ENCODE measurements around the gene NRBF2.
A peak's percentile ranks its signal among the peaks of the same experiment; 100 is the strongest.

Gene NRBF2

GRCh38 chr10:63110940-63111339 is 22.2 kb upstream of the NRBF2 start:
- peaks cover 6 to 8% of the 10 kb centered on the region in 2 donors for H3K4me1 ChIP-seq (ENCODE audit: control insufficient read depth in 2 of 2, insufficient read depth in 1 of 2, low read depth in 1 of 2, low read length in 2 of 2)
- no peak overlapping the region for H4K91ac ChIP-seq (ENCODE audit: low read depth, low read length, poor library complexity)
- H3K23ac ChIP-seq (ENCODE audit: low read depth, low read length, poor library complexity) = no peak overlapping the region
- H3K36me3 ChIP-seq (replicated peaks in 1 of 2; ENCODE audit: control insufficient read depth in 2 of 2, insufficient read depth in 2 of 2, low read length in 2 of 2) = no peaks in the 10 kb centered on the region
- H3K79me1 ChIP-seq (ENCODE audit: low read depth, low read length) = no peaks in the 10 kb centered on the region
- H3K4ac ChIP-seq (ENCODE audit: low read length) = no peak overlapping the region
- no peak overlapping the region for H2AFZ ChIP-seq (ENCODE audit: low read length)
- H3K27me3 ChIP-seq (ENCODE audit: control insufficient read depth in 3 of 3, insufficient read depth in 3 of 3, low read depth in 1 of 3, low read length in 3 of 3) = no peaks in the 10 kb centered on the region
- no peak overlapping the region for H2AK5ac ChIP-seq (ENCODE audit: low read depth, low read length)
- H2BK15ac ChIP-seq (ENCODE audit: low read length) = no peak overlapping the region
- H3K18ac ChIP-seq (ENCODE audit: low read length) = no peak overlapping the region
- no peak overlapping the region for H2BK120ac ChIP-seq (ENCODE audit: low read depth, low read length)
- DNase-seq (ENCODE audit: low spot score) = no peak
- no peak overlapping the region for H3K14ac ChIP-seq (ENCODE audit: low read length)
- no peak overlapping the region for H2BK5ac ChIP-seq (ENCODE audit: low read length)
- no CpG with 5 or more reads among the region's 5 CpGs for WGBS, 2 donors (ENCODE audit: extremely low coverage in 2 of 2, insufficient read length in 2 of 2, insufficient replicate concordance in 1 of 2)
- H2BK12ac ChIP-seq (ENCODE audit: low read length) = no peak overlapping the region
- H3K9me3 ChIP-seq (replicated peaks in 1 of 2; ENCODE audit: control insufficient read depth in 2 of 2, insufficient read depth in 1 of 2, low read depth in 1 of 2, low read length in 2 of 2) = no peaks in the 10 kb centered on the region
- H4K8ac ChIP-seq (ENCODE audit: low read depth, low read length) = no peak overlapping the region
- H3K9ac ChIP-seq (ENCODE audit: low read depth, low read length, poor library complexity) = no peak overlapping the region
- H3K4me2 ChIP-seq (ENCODE audit: insufficient read depth, low read length, poor library complexity, severe bottlenecking) = no peak overlapping the region
- H3K27ac ChIP-seq (replicated peaks; ENCODE audit: low read length) = no peak overlapping the region
- H3K4me3 ChIP-seq (ENCODE audit: low read length in 2 of 2) = no peak overlapping the region

- H4K91ac ChIP-seq (ENCODE audit: low read depth, low read length, poor library complexity) = no peak overlapping the region
- H3K14ac ChIP-seq (ENCODE audit: low read length) = no peak overlapping the region
- no peak overlapping the region for H2BK12ac ChIP-seq (ENCODE audit: low read length)
- no peak overlapping the region for H2AK5ac ChIP-seq (ENCODE audit: low read depth, low read length)
- no peak overlapping the region for H3K4ac ChIP-seq (ENCODE audit: low read length)
- H3K36me3 ChIP-seq (replicated peaks in 1 of 2; ENCODE audit: control insufficient read depth in 2 of 2, insufficient read depth in 2 of 2, low read length in 2 of 2) = no peaks in the 10 kb centered on the region
- peaks cover 0 to 3% of the 10 kb centered on the region in 2 donors for H3K9me3 ChIP-seq (replicated peaks in 1 of 2; ENCODE audit: control insufficient read depth in 2 of 2, insufficient read depth in 1 of 2, low read depth in 1 of 2, low read length in 2 of 2)
- no peak overlapping the region for H2BK15ac ChIP-seq (ENCODE audit: low read length)
- H3K27me3 ChIP-seq (ENCODE audit: control insufficient read depth in 3 of 3, insufficient read depth in 3 of 3, low read depth in 1 of 3, low read length in 3 of 3) = no peaks in the 10 kb centered on the region
- H2BK5ac ChIP-seq (ENCODE audit: low read length) = no peak overlapping the region
- H3K4me3 ChIP-seq (ENCODE audit: low read length in 2 of 2) = no peak overlapping the region
- H4K8ac ChIP-seq (ENCODE audit: low read depth, low read length) = no peak overlapping the region
- H3K18ac ChIP-seq (ENCODE audit: low read length) = no peak overlapping the region
- H3K4me2 ChIP-seq (ENCODE audit: insufficient read depth, low read length, poor library complexity, severe bottlenecking) = no peak overlapping the region
- no CpG with 5 or more reads among the region's 4 CpGs for whole genome bisulfite sequencing, 2 donors (ENCODE audit: extremely low coverage in 2 of 2, insufficient read length in 2 of 2, insufficient replicate concordance in 1 of 2)
- peaks cover 2 to 9% of the 10 kb centered on the region in 2 donors for H3K4me1 ChIP-seq (ENCODE audit: control insufficient read depth in 2 of 2, insufficient read depth in 1 of 2, low read depth in 1 of 2, low read length in 2 of 2)
- no peak overlapping the region for H2BK120ac ChIP-seq (ENCODE audit: low read depth, low read length)
- DNase-seq (ENCODE audit: low spot score) = no peak
- no peak overlapping the region for H3K23ac ChIP-seq (ENCODE audit: low read depth, low read length, poor library complexity)
- H3K9ac ChIP-seq (ENCODE audit: low read depth, low read length, poor library complexity) = no peak overlapping the region
- H3K79me1 ChIP-seq (ENCODE audit: low read depth, low read length) = no peaks in the 10 kb centered on the region
- peak overlapping the region; percentile 19 for H2AFZ ChIP-seq (ENCODE audit: low read length)
- no peak overlapping the region for H3K27ac ChIP-seq (replicated peaks; ENCODE audit: low read length)
Measured at GRCh38 chr10:63114031-63114814, 18.9 kb upstream of the NRBF2 start.

GRCh38 chr10:63115732-63116383 is 17.3 kb upstream of the NRBF2 start:
- no peaks in the 10 kb centered on the region for H3K79me1 ChIP-seq (ENCODE audit: low read depth, low read length)
- H2BK120ac ChIP-seq (ENCODE audit: low read depth, low read length) = no peak overlapping the region
- H3K9ac ChIP-seq (ENCODE audit: low read depth, low read length, poor library complexity) = no peak overlapping the region
- no peak overlapping the region for H3K14ac ChIP-seq (ENCODE audit: low read length)
- no peak overlapping the region for H4K91ac ChIP-seq (ENCODE audit: low read depth, low read length, poor library complexity)
- H3K36me3 ChIP-seq (replicated peaks in 1 of 2; ENCODE audit: control insufficient read depth in 2 of 2, insufficient read depth in 2 of 2, low read length in 2 of 2) = no peaks in the 10 kb centered on the region
- no peak overlapping the region for H2BK12ac ChIP-seq (ENCODE audit: low read length)
- no peak overlapping the region for H3K23ac ChIP-seq (ENCODE audit: low read depth, low read length, poor library complexity)
- H3K4me1 ChIP-seq (ENCODE audit: control insufficient read depth in 2 of 2, insufficient read depth in 1 of 2, low read depth in 1 of 2, low read length in 2 of 2) = peaks cover 2 to 9% of the 10 kb centered on the region in 2 donors
- no peak overlapping the region for H2BK5ac ChIP-seq (ENCODE audit: low read length)
- no peak overlapping the region for H3K4me3 ChIP-seq (ENCODE audit: low read length in 2 of 2)
- DNase-seq (ENCODE audit: low spot score) = peak; percentile 53
- peak overlapping the region; percentile 51 for H2AFZ ChIP-seq (ENCODE audit: low read length)
- H3K27ac ChIP-seq (replicated peaks; ENCODE audit: low read length) = no peak overlapping the region
- H3K18ac ChIP-seq (ENCODE audit: low read length) = no peak overlapping the region
- no peak overlapping the region for H2BK15ac ChIP-seq (ENCODE audit: low read length)
- H3K27me3 ChIP-seq (ENCODE audit: control insufficient read depth in 3 of 3, insufficient read depth in 3 of 3, low read depth in 1 of 3, low read length in 3 of 3) = no peaks in the 10 kb centered on the region
- WGBS, 2 donors (ENCODE audit: extremely low coverage in 2 of 2, insufficient read length in 2 of 2, insufficient replicate concordance in 1 of 2) = no CpG with 5 or more reads among the region's 7 CpGs
- H3K4ac ChIP-seq (ENCODE audit: low read length) = no peak overlapping the region
- H3K4me2 ChIP-seq (ENCODE audit: insufficient read depth, low read length, poor library complexity, severe bottlenecking) = no peak overlapping the region
- H4K8ac ChIP-seq (ENCODE audit: low read depth, low read length) = no peak overlapping the region
- peaks cover 0 to 6% of the 10 kb centered on the region in 2 donors for H3K9me3 ChIP-seq (replicated peaks in 1 of 2; ENCODE audit: control insufficient read depth in 2 of 2, insufficient read depth in 1 of 2, low read depth in 1 of 2, low read length in 2 of 2)
- H2AK5ac ChIP-seq (ENCODE audit: low read depth, low read length) = no peak overlapping the region

GRCh38 chr10:63116452-63117072 is 16.6 kb upstream of the NRBF2 start:
- peaks cover 0 to 13% of the 10 kb centered on the region in 2 donors for H3K9me3 ChIP-seq (replicated peaks in 1 of 2; ENCODE audit: control insufficient read depth in 2 of 2, insufficient read depth in 1 of 2, low read depth in 1 of 2, low read length in 2 of 2)
- H2AK5ac ChIP-seq (ENCODE audit: low read depth, low read length) = no peak overlapping the region
- no peak overlapping the region for H2BK5ac ChIP-seq (ENCODE audit: low read length)
- no peak for DNase-seq (ENCODE audit: low spot score)
- H2AFZ ChIP-seq (ENCODE audit: low read length) = peak overlapping the region; percentile 51
- no peak overlapping the region for H4K8ac ChIP-seq (ENCODE audit: low read depth, low read length)
- no peak overlapping the region for H2BK120ac ChIP-seq (ENCODE audit: low read depth, low read length)
- WGBS, 2 donors (ENCODE audit: extremely low coverage in 2 of 2, insufficient read length in 2 of 2, insufficient replicate concordance in 1 of 2) = no CpG with 5 or more reads among the region's 3 CpGs
- H3K79me1 ChIP-seq (ENCODE audit: low read depth, low read length) = no peaks in the 10 kb centered on the region
- H3K4me2 ChIP-seq (ENCODE audit: insufficient read depth, low read length, poor library complexity, severe bottlenecking) = no peak overlapping the region
- no peak overlapping the region for H3K27ac ChIP-seq (replicated peaks; ENCODE audit: low read length)
- H2BK15ac ChIP-seq (ENCODE audit: low read length) = no peak overlapping the region
- peaks cover 2 to 9% of the 10 kb centered on the region in 2 donors for H3K4me1 ChIP-seq (ENCODE audit: control insufficient read depth in 2 of 2, insufficient read depth in 1 of 2, low read depth in 1 of 2, low read length in 2 of 2)
- no peak overlapping the region for H3K18ac ChIP-seq (ENCODE audit: low read length)
- no peak overlapping the region for H3K4ac ChIP-seq (ENCODE audit: low read length)
- no peaks in the 10 kb centered on the region for H3K27me3 ChIP-seq (ENCODE audit: control insufficient read depth in 3 of 3, insufficient read depth in 3 of 3, low read depth in 1 of 3, low read length in 3 of 3)
- no peak overlapping the region for H3K23ac ChIP-seq (ENCODE audit: low read depth, low read length, poor library complexity)
- H2BK12ac ChIP-seq (ENCODE audit: low read length) = no peak overlapping the region
- H4K91ac ChIP-seq (ENCODE audit: low read depth, low read length, poor library complexity) = no peak overlapping the region
- H3K14ac ChIP-seq (ENCODE audit: low read length) = no peak overlapping the region
- no peak overlapping the region for H3K4me3 ChIP-seq (ENCODE audit: low read length in 2 of 2)
- H3K9ac ChIP-seq (ENCODE audit: low read depth, low read length, poor library complexity) = no peak overlapping the region
- H3K36me3 ChIP-seq (replicated peaks in 1 of 2; ENCODE audit: control insufficient read depth in 2 of 2, insufficient read depth in 2 of 2, low read length in 2 of 2) = no peaks in the 10 kb centered on the region

Measured in neuronal stem cell (in vitro differentiated cells).